K562 (cell line): ENCODE measurements around the gene DSTYK. TPM values are rescaled to one million over a fixed set of nuclear protein-coding genes. Genes with fewer than 3 reads are reported as not detected.

Experiments
- ATAC-seq: fragments of 200-7000 bp; cut with Tn5 transposase; 3 replicates; pipeline ENCODE4 v1.9.1; 2020; ENCODE audit warnings: moderate library complexity
- BruUV-seq: library from RNA; stranded (reverse); fragments of 400-500 nt; replicated peaks from 2 replicates; lab custom pipeline; 2021; lab: Mats Ljungman, UMichigan
- CTCF ChIA-PET: fragments of 300-600 bp; formaldehyde crosslinking; extraction: SDS; loops from one replicate; lab custom pipeline; 2021; ENCODE audit warnings: low intra/inter-chr PET ratio; lab: Yijun Ruan, JAX
- POLR2A ChIA-PET: fragments of 300-600, 350-650 bp; sonication (Branson Sonifier 250); formaldehyde crosslinking; extraction: SDS; loops from one replicate; lab custom pipeline; 2021; ENCODE audit warnings: antibody characterized with exemption, inconsistent platforms; lab: Yijun Ruan, JAX
- DNase-seq, 4 experiments: peaks; one replicate each; pipeline versions ENCODE4 v3.0.0 to v3.0.0-alpha.2; 2011 to 2018; ENCODE audit warnings: low spot score in 3 of 4, mixed read lengths in 3 of 4; ENCODE audit errors: extremely low read depth in 1 of 4
- FAIRE-seq: peaks from 2 replicates; lab custom pipeline; 2011; peaks lifted over from hg19 to GRCh38; lab: Jason Lieb, UNC
- H2AFZ ChIP-seq: 2 replicates; pipeline ENCODE4 v1.6.0; 2011; ENCODE audit warnings: low read depth, low read length, control low read depth, inconsistent platforms
- H3K27ac ChIP-seq: fragments of 200-600 bp; 3 replicates; pipeline ENCODE4 v1.8.0; 2011; ENCODE audit warnings: low read depth, mild to moderate bottlenecking, control low read depth, inconsistent platforms, low read length, moderate library complexity, mixed read lengths; ENCODE audit errors: extremely low read depth
- H3K27me3 ChIP-seq, 2 experiments: fragments of 300-600 bp in 1 of 2; 2 replicates in 1 of 2; 3 replicates in 1 of 2; pipeline versions ENCODE4 v1.6.0 to v1.8.0; 2011; ENCODE audit warnings: inconsistent platforms in 2 of 2, low read length in 2 of 2, mild to moderate bottlenecking in 1 of 2, mixed read lengths in 1 of 2, moderate library complexity in 1 of 2; ENCODE audit not compliant: control insufficient read depth in 2 of 2, insufficient read depth in 2 of 2
- H3K36me3 ChIP-seq: fragments of 300-600 bp; 3 replicates; pipeline ENCODE4 v1.8.0; 2011; ENCODE audit warnings: mild to moderate bottlenecking, low read length, inconsistent platforms; ENCODE audit not compliant: control insufficient read depth, insufficient read depth
- H3K4me1 ChIP-seq, 2 experiments: fragments of 200-600 bp in 1 of 2; replicated peaks in 1 of 2; 2 replicates in 1 of 2; 3 replicates in 1 of 2; pipeline versions ENCODE4 v1.5.1 to v1.8.0; 2011; ENCODE audit warnings: inconsistent platforms in 2 of 2, low read length in 2 of 2, mild to moderate bottlenecking in 1 of 2, mixed read lengths in 1 of 2, moderate library complexity in 1 of 2; ENCODE audit not compliant: control insufficient read depth in 2 of 2, insufficient read depth in 2 of 2
- H3K4me2 ChIP-seq: 2 replicates; pipeline ENCODE4 v1.6.1; 2011; ENCODE audit warnings: low read length, control low read depth, inconsistent platforms, mixed read lengths; ENCODE audit not compliant: insufficient read depth
- H3K4me3 ChIP-seq: fragments of 200-600 bp; sonication (generic), shearing (Covaris generic); 2 replicates; pipeline ENCODE4 v1.5.1; 2016; ENCODE audit warnings: control low read depth, inconsistent platforms
- H3K79me2 ChIP-seq: fragments of 200-600 bp; 3 replicates; pipeline ENCODE4 v1.8.0; 2011; ENCODE audit warnings: low read length, inconsistent platforms; ENCODE audit not compliant: control insufficient read depth, insufficient read depth
- H3K9ac ChIP-seq, 2 experiments: 2 replicates each; pipeline versions ENCODE4 v1.6.0 to v1.6.1; 2011; ENCODE audit warnings: low read depth in 2 of 2, low read length in 2 of 2, control low read depth in 1 of 2, inconsistent platforms in 1 of 2, mild to moderate bottlenecking in 1 of 2, mixed read lengths in 1 of 2; ENCODE audit not compliant: insufficient read depth in 1 of 2
- H3K9me1 ChIP-seq: one replicate; pipeline ENCODE4 v1.6.0; 2011; ENCODE audit warnings: inconsistent platforms, mild to moderate bottlenecking, low read length, moderate library complexity; ENCODE audit not compliant: control insufficient read depth, insufficient read depth
- H3K9me3 ChIP-seq: replicated peaks from 2 replicates; pipeline ENCODE4 v1.5.1; 2011; ENCODE audit warnings: low read depth, low read length, inconsistent platforms; ENCODE audit not compliant: control insufficient read depth, insufficient read depth
- H4K20me1 ChIP-seq: replicated peaks from 2 replicates; pipeline ENCODE4 v1.6.1; 2011; ENCODE audit warnings: low read length, inconsistent platforms, mixed read lengths; ENCODE audit not compliant: control insufficient read depth, insufficient read depth
- JUN ChIP-seq, 2 experiments: sonication (generic) in 1 of 2; formaldehyde crosslinking in 1 of 2; IDR thresholded peaks; 2 replicates each; pipeline versions ENCODE4 v1.6.1 to v1.8.0; 2012 to 2022; ENCODE audit warnings: borderline replicate concordance in 2 of 2, mild to moderate bottlenecking in 2 of 2, improper control_type of control experiment in 1 of 2, low read depth in 1 of 2, low read length in 1 of 2, missing genetic modification reagents in 1 of 2
- JUND ChIP-seq, 2 experiments: IDR thresholded peaks; 2 replicates in 1 of 2; 3 replicates in 1 of 2; pipeline ENCODE4 v1.6.1; 2011; ENCODE audit warnings: borderline replicate concordance in 2 of 2, low read depth in 2 of 2, low read length in 2 of 2, improper control_type of control experiment in 1 of 2, missing biosample characterization in 1 of 2, missing genetic modification characterization in 1 of 2, missing genetic modification reagents in 1 of 2
- PML ChIP-seq: IDR thresholded peaks from 2 replicates; pipeline ENCODE4 v1.6.1; 2012; ENCODE audit warnings: low read length, inconsistent platforms
- RCOR1 ChIP-seq, 2 experiments: IDR thresholded peaks; 2 replicates each; pipeline ENCODE4 v1.6.1; 2012; ENCODE audit warnings: low read depth in 2 of 2, low read length in 2 of 2, borderline replicate concordance in 1 of 2, improper control_type of control experiment in 1 of 2
- TEAD4 ChIP-seq, 2 experiments: sonication (generic) in 1 of 2; formaldehyde crosslinking in 1 of 2; IDR thresholded peaks; 2 replicates each; pipeline versions ENCODE4 v1.6.1 to v1.8.0; 2012 to 2022; ENCODE audit warnings: borderline replicate concordance in 1 of 2, inconsistent platforms in 1 of 2, low read length in 1 of 2, mild to moderate bottlenecking in 1 of 2, missing genetic modification reagents in 1 of 2
- ZNF121 ChIP-seq: sonication (generic); formaldehyde crosslinking; conservative IDR thresholded peaks from 2 replicates; pipeline ENCODE4 v1.8.0; 2022; ENCODE audit warnings: missing genetic modification reagents
- WGBS: fragments of 100-300 bp; shearing (Covaris generic); methylation state at CpG from one replicate; pipeline ENCODE4 v1.1.6; 2016; ENCODE audit warnings: low coverage, mixed read lengths; ENCODE audit not compliant: insufficient coverage; ENCODE audit errors: missing lambda C conversion rate; 5-methylcytosine and 5-hydroxymethylcytosine counted together
- in situ Hi-C: fragments of 300-500 bp; cut with MboI; formaldehyde crosslinking; loops from 4 replicates; pipeline ENCODE4 v1.15.0; 2018; ENCODE audit warnings: inconsistent platforms, mixed read lengths
- intact Hi-C: fragments of 100-400 bp; cut with micrococcal nuclease; formaldehyde crosslinking; loops from 2 replicates; pipeline ENCODE4 v1.14.2; 2022
- polyA plus RNA-seq, 8 experiments: library from polyadenylated mRNA; depleted of rRNA in 4 of 8; stranded (reverse) in 5 of 8; unstranded in 3 of 8; fragments of >200 nt; fragmentation: Nextera tagmentation in 2 of 8; fragmentation: Illumina TruSeq in 1 of 8; extraction: Ambion mirVana in 2 of 8; extraction: Trizol in 1 of 8; gene quantifications; 2 replicates each; pipeline versions ENCODE4 v1.2.1 to v1.2.3, GENCODE V29; 2011 to 2014; ENCODE audit warnings: inconsistent platforms in 1 of 8, missing spikeins in 1 of 8
- total RNA-seq, 7 experiments: library from RNA; depleted of rRNA in 6 of 7; stranded (reverse); fragments of >200 nt in 6 of 7; fragmentation: Illumina TruSeq in 2 of 7; extraction: Trizol in 2 of 7; gene quantifications; 2 replicates each; pipeline versions ENCODE4 v1.2.1 to v1.2.3, GENCODE V29; 2011 to 2021; ENCODE audit warnings: low replicate concordance in 1 of 7
- TF ChIP-seq, protein P1 (sequence below): fragments of 250-450 bp; sonication (Bioruptor Pico); IDR thresholded peaks from 2 replicates; pipeline ENCODE4 v1.4.0; 2020
- TF ChIP-seq, protein P2 (sequence below), 3 experiments: fragments of 200-800 bp in 1 of 3; fragments of 250-450 bp in 1 of 3; fragments of 450-650 bp in 1 of 3; sonication (Bioruptor Pico) in 1 of 3; sonication (Bioruptor generic) in 1 of 3; formaldehyde crosslinking in 1 of 3; IDR thresholded peaks; 2 replicates each; pipeline versions ENCODE4 v1.6.1 to v1.8.0; 2016 to 2022; ENCODE audit warnings: mild to moderate bottlenecking in 2 of 3, missing genetic modification characterization in 2 of 3, missing compliant biosample characterization in 1 of 3, moderate library complexity in 1 of 3

Gene DSTYK
- total and polyA plus RNA-seq, 9 of the 15 experiments (the other 6 are each of a cell fraction or from before 2014, with no cell fraction given) = 4.2 to 7.1 (median 6.2) TPM

DNA sequence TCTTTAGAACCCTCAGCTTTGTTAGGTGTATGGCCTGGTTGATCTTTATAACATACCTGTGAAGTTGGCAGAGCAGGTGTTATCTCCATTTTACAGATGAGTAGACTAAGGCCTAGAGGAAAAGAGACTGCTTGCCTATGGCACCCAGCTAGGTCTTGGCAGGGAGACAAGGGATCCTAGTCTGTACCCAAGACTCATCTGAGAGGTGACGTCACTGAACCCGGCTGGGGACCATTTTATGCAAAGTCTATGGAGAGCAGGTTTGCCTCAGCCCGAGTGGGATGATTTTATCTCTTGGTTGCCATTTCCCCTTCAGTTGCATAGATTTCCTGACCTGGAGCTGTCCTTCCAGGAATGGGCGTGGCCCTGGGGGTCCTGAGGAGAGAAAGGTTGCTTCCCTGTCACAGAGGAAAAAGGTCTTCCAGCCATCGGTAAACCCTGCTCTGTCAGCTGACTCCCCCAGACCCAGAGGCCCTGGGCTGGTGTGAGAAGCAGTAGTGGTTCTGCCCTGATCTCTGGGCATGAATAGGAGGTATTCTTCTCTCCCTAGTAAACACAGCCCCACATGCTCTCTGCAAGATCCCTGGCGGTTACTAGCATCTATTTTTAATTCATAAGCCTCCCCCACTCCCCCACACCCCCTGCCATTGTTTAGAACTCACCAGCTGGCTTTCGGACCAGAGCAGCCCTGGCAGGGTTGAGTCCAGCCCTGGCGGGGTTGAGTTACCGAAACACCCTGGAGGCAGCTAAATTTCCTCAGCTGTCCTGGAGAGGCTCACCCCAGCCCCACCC lies 35.8 kb upstream of the DSTYK start:
- Histone ChIP-seq H3K36me3 (no peaks in the 10 kb centered on the region), H3K9me1 (no peaks in the 10 kb centered on the region), H3K27ac (no peak overlapping the region), H3K9me3 (no peaks in the 10 kb centered on the region), H4K20me1 (peaks cover 3% of the 10 kb centered on the region; the same call in 1 of the 2 replicates), H3K27me3 (peaks cover 0 to 18% of the 10 kb centered on the region in 2 experiments; a peak in 2 of 5 replicates), H3K79me2 (no peaks in the 10 kb centered on the region), H3K4me2 (no peak overlapping the region), H3K9ac (peak overlapping the region in 1 of 2 experiments; percentile 10; a peak in 1 of 4 replicates), H2AFZ (no peak overlapping the region), H3K4me3 (no peak overlapping the region), H3K4me1 (peaks cover 21 to 23% of the 10 kb centered on the region in 2 experiments)
- in situ Hi-C loops = no loop called here
- DNase-seq = peak in 1 of 4 experiments; percentile 46
- intact Hi-C loops = no loop called here
- no peak for FAIRE-seq
- BruUV-seq = no TSS peak
- WGBS = 22% methylated on average over 9 of the region's 9 CpGs
- ChIA-PET CTCF (no interaction called here), POLR2A (interaction anchor here (1.4 to 2.0 kb wide), 5 partner anchors 9 to 128 kb away, joined by 3 to 6 read pairs (median 4); partner anchors contain the start of gene TMCC2)
- ATAC-seq = no peak; the same call in 2 of the 3 replicates
- TF ChIP-seq JUN (IDR thresholded peaks at IDR 0.05; ENCODE audit: borderline replicate concordance, low read depth, low read length) (0 out of 2 replicates have a peak, but pooled peaks have one; percentile 31), JUN (CRISPR knock-in tag; IDR thresholded peaks at IDR 0.05; ENCODE audit: borderline replicate concordance) (no peak), PML (no peak), TEAD4 (IDR thresholded peaks at IDR 0.05; ENCODE audit: low read length) (no peak), TEAD4 (CRISPR knock-in tag; IDR thresholded peaks at IDR 0.05; ENCODE audit: borderline replicate concordance) (0 out of 2 replicates have a peak, but pooled peaks have one; percentile 22), JUND (IDR thresholded peaks at IDR 0.05; ENCODE audit: borderline replicate concordance, low read depth, low read length) (peak; percentile 69), JUND (tag; IDR thresholded peaks at IDR 0.05; ENCODE audit: borderline replicate concordance, low read depth, low read length) (peak; percentile 71), ZNF121 (CRISPR knock-in tag) (no peak), RCOR1 (IDR thresholded peaks at IDR 0.05; ENCODE audit: borderline replicate concordance in 1 of 2, low read depth in 2 of 2, low read length in 2 of 2) (peak; percentile 14 to 56; a peak in 3 of 4 replicates)
- TF ChIP-seq, protein P1, sequence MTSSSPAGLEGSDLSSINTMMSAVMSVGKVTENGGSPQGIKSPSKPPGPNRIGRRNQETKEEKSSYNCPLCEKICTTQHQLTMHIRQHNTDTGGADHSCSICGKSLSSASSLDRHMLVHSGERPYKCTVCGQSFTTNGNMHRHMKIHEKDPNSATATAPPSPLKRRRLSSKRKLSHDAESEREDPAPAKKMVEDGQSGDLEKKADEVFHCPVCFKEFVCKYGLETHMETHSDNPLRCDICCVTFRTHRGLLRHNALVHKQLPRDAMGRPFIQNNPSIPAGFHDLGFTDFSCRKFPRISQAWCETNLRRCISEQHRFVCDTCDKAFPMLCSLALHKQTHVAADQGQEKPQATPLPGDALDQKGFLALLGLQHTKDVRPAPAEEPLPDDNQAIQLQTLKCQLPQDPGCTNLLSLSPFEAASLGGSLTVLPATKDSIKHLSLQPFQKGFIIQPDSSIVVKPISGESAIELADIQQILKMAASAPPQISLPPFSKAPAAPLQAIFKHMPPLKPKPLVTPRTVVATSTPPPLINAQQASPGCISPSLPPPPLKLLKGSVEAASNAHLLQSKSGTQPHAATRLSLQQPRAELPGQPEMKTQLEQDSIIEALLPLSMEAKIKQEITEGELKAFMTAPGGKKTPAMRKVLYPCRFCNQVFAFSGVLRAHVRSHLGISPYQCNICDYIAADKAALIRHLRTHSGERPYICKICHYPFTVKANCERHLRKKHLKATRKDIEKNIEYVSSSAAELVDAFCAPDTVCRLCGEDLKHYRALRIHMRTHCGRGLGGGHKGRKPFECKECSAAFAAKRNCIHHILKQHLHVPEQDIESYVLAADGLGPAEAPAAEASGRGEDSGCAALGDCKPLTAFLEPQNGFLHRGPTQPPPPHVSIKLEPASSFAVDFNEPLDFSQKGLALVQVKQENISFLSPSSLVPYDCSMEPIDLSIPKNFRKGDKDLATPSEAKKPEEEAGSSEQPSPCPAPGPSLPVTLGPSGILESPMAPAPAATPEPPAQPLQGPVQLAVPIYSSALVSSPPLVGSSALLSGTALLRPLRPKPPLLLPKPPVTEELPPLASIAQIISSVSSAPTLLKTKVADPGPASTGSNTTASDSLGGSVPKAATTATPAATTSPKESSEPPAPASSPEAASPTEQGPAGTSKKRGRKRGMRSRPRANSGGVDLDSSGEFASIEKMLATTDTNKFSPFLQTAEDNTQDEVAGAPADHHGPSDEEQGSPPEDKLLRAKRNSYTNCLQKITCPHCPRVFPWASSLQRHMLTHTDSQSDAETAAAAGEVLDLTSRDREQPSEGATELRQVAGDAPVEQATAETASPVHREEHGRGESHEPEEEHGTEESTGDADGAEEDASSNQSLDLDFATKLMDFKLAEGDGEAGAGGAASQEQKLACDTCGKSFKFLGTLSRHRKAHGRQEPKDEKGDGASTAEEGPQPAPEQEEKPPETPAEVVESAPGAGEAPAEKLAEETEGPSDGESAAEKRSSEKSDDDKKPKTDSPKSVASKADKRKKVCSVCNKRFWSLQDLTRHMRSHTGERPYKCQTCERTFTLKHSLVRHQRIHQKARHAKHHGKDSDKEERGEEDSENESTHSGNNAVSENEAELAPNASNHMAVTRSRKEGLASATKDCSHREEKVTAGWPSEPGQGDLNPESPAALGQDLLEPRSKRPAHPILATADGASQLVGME (CRISPR knock-in tag) = 0 out of 2 replicates have a peak, but pooled peaks have one; percentile 17
- TF ChIP-seq, protein P2, sequence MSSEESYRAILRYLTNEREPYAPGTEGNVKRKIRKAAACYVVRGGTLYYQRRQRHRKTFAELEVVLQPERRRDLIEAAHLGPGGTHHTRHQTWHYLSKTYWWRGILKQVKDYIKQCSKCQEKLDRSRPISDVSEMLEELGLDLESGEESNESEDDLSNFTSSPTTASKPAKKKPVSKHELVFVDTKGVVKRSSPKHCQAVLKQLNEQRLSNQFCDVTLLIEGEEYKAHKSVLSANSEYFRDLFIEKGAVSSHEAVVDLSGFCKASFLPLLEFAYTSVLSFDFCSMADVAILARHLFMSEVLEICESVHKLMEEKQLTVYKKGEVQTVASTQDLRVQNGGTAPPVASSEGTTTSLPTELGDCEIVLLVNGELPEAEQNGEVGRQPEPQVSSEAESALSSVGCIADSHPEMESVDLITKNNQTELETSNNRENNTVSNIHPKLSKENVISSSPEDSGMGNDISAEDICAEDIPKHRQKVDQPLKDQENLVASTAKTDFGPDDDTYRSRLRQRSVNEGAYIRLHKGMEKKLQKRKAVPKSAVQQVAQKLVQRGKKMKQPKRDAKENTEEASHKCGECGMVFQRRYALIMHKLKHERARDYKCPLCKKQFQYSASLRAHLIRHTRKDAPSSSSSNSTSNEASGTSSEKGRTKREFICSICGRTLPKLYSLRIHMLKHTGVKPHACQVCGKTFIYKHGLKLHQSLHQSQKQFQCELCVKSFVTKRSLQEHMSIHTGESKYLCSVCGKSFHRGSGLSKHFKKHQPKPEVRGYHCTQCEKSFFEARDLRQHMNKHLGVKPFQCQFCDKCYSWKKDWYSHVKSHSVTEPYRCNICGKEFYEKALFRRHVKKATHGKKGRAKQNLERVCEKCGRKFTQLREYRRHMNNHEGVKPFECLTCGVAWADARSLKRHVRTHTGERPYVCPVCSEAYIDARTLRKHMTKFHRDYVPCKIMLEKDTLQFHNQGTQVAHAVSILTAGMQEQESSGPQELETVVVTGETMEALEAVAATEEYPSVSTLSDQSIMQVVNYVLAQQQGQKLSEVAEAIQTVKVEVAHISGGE (CRISPR knock-in tag; IDR thresholded peaks at IDR 0.05) = no peak
